ENCODE data around the gene PLEKHF1.
"Not testable (repeated sequence)": the region's sequence is repeated elsewhere in the genome, so short reads cannot be mapped to it uniquely, and the experiment has no call there.

PLEKHF1 gene, protein sequence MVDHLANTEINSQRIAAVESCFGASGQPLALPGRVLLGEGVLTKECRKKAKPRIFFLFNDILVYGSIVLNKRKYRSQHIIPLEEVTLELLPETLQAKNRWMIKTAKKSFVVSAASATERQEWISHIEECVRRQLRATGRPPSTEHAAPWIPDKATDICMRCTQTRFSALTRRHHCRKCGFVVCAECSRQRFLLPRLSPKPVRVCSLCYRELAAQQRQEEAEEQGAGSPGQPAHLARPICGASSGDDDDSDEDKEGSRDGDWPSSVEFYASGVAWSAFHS
- 0.28 to 7.1 (median 2.7) reads per million in 17 experiments for total RNA-seq

- peak; percentile 88 to 97 (median 92) for DNase-seq
Measured at GRCh38 chr19:29665215-29665825, at the start of gene PLEKHF1. PLEKHF1 (plus strand) TSS chr19:29665461; CDS start chr19:29673840, 8,379 bp downstream.

- no peak for DNase-seq
Measured at GRCh38 chr19:29615891-29616425, 49.3 kb upstream of the PLEKHF1 start.

GRCh38 chr19:29616541-29616940 is 48.7 kb upstream of the PLEKHF1 start:
- DNase-seq, result no peak

- no peak for DNase-seq
Measured at GRCh38 chr19:29617366-29618266, 47.6 kb upstream of the PLEKHF1 start.

GRCh38 chr19:29618434-29618833 is 46.8 kb upstream of the PLEKHF1 start:
- DNase-seq, result no peak

DNA sequence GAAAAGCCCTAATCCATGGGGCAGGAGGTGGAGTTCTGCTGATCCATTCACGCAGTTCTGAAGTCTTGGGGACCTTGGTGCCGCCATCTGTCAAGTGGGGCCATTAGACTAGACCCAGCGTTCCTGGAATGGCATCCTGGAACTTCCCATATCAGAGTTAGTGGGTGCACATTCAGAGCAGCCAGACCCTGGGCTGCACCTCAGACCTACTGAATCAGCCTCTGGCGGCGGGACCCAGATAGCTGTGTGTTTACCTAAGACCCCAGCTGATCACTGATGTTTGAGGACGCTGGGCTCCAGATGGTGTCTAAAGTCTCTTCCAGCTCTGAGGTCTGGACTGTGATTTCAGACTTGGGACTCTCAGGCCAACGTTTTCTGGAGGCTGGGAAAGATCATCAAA is 46.4 kb upstream of the PLEKHF1 start:
- no peak for DNase-seq

DNA sequence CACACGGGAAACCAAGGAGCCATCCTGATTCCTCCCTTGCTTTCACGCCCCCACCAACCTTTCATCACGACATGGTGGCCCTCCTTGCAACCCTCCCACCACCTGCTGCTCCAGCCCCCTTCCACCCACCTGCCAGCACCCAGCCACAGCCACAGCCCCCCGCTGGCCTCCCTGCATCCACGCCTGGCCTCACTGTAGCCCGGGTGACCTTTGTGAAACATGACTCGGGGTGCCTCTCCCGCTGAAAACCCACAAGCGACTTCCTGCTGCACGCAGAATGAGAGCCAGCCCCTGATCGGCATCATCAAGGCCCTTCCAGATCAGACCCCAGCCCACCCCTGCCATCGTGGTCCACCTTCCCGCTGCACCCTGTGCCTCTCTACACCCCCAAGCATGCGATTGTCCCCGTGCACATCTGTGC is 44.3 kb upstream of the PLEKHF1 start:
- peak in 1 of 4 experiments; percentile 9 for DNase-seq

DNA sequence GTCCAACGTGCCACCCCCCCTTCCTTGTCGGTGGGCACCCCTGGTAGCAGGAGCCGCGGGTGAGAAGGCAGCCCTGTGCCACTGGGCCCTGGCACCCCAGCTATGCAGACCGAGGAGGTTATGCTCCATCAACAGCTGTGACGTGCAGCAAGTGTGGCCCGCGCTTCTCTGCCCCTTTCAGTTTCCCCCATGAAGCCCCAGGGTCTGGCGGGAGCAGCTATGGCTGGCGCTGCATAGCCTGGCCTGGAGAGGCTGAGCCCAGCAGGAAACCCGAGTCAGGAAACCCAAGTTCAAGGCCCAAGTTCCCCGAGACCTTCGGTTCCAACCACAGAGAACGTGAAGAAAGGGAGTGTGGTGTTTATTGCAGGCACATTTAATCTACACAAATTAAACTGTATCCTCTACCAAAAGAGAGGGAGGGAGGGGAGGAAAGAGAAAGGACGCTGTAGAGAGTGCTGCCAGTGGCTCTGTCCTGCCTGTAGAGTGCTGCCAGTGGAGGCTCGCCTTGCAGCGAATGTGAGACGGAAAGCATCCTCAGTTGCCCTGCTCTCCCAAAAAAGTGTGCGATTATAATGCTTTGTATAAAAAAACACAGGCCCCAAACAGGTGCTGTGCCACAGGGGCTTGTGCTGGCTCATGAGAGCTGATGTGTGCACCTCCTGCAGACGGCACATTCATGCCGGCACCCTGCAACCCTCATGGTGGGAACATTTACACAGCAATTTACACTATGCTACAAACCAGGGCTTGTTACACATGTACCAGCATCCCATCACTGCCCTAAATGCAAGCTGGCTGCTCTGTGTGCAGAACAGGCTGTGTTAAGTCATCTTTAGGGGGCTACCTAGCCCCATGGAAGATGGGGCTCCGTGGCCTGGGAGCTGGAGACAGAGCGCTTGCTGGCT is 42.8 kb upstream of the PLEKHF1 start:
- DNase-seq, result peak in 1 of 4 experiments; percentile 34

DNA sequence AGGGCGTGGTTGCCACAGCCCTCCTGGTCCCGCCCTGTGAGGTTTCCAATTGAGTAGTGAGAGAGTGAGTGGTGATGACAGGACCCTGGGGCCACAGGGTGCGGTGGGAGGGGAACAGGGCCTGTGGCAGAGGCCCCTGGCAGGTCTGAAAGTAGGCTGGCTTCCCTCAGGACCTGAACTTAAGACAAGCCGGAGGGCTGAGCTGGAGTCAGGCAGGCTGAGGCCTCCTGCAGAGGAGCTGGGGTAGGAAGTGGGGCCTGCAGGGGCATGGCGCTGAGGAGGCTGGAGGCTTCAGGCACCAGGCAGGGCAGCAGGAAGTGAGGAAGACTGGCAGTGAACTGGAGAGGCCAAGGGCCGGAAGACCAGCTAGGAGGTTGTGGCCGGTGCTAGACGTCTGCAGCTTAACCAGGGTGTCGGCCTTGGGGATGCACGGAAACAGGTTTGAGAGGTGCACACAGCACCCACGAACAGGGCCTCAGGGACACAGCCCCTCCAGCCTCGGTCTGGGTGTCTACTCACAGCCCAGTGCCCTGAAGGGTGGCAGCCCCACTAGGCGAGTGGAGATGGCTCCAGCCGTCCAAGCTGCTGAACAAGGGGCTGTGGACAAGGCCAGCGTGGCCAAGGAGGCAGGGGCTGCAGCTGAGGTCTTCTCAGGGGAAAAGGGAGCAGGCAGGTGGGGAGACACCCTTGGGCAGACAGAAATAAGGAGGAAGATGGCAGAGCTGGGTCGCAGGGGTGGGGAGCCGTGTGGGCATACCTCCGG is 41.4 kb upstream of the PLEKHF1 start:
- DNase-seq, result no peak

DNA sequence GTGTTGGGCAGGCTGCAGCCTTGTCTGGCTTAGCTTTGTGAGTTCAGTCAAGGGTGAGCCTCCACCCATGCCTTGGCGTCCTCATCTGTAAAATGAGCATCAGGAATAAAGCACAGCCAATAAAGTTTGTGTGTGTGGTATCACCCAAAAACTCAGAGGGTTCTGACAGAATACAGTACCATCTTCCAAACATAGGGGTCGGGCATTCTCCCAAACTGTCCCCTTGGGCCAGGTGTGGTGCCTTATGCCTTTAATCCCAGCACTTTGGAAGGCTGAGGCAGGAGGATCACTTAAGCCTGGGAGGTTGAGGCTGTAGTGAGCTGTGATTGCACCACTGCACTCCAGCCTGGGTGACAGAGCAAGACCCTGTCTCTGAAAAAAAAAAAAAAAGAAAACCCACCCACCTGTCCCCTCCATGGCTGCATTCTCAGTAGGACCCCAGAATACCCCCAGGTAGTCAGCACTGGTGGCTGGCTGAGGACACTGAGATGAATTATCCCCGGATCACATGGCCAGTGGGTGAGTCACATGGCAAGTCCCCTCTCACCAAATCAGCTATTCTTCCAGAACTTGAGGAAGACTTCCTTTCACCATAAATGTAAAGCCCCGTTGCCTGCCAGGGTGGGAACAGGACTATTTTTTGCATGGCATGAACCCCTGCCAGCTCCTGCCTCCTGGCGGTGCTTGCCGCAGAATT is 40.6 kb upstream of the PLEKHF1 start:
- no peak for DNase-seq

DNA sequence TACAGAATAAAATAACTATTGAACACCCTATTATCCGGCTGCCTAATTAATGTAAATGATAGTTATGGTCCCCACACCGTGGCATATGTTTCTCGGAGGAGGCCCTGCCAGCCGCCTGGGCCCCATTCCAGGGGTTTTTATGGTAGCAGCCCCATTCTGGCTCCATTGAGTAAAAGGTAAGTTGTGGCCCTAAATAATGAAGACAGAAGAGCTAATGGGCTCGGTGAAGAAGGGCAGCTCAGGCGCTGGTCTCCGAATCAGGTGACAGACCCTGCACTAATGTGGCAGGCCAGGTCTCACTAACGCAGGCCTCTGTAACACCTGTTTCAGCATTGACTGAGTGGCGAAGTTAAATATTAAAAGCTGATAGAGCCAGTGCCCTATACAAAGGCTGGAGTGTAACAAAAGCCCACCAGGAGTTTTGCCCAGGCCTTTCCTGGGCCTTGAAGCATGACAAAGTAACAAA is 40.0 kb upstream of the PLEKHF1 start:
- no peak for DNase-seq

DNA sequence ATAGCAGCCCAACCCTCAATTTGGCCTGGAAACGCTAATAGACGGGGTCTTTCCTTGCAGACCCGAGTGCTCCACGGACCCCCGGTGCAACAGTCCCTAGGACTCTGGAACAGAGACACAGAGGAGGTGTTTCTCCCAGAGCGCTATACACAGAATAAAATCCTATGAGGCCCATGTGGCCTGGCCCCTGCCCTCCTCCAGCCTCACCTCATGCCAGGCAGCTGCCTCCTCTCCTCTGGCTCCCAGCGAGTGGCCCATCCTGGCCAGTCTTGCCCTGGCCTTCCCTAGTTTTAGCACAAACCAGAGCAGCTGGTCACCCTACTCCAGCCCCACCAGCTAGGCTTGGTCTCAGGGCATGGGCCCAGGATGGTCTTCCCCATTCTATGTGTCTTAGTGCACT is 38.9 kb upstream of the PLEKHF1 start:
- no peak for DNase-seq

GRCh38 chr19:29626832-29627231 is 38.4 kb upstream of the PLEKHF1 start:
- not testable (repeated sequence) for DNase-seq

GRCh38 chr19:29628661-29629385 is 36.4 kb upstream of the PLEKHF1 start:
- no peak for DNase-seq

DNA sequence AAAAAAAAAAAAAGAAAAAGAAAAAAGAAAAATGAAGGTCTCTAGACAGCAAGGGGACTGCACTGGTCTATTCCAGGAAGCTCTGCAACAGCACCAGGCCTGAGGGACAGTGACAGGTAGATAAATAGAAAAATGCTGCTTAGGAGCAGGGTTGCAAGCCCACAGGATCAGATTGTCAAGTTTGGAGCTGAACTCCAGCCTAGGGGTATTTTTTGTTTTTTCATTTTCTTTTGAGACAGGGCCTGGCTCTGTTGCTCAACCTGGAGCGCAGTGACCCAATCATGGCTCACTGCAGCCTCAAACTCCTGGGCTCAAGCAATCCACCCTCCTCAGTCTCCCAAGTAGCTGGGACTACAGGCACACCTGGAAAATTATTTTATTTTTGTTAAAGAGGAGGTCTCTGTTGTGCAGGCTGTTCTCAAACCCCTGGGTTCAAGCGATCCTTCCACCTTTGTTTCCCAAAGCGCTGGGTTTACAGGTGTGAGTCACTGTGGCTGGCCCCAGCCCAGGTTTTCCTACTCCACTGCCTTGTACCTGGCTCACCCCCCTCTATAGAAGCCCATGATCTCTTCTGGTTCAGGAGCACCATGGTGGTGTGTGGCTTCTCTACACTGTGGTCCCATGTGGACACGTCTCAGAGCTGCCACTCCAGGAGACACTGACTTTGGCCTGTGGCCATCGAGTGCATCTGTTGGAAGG is 35.3 kb upstream of the PLEKHF1 start:
- DNase-seq, result no peak

DNA sequence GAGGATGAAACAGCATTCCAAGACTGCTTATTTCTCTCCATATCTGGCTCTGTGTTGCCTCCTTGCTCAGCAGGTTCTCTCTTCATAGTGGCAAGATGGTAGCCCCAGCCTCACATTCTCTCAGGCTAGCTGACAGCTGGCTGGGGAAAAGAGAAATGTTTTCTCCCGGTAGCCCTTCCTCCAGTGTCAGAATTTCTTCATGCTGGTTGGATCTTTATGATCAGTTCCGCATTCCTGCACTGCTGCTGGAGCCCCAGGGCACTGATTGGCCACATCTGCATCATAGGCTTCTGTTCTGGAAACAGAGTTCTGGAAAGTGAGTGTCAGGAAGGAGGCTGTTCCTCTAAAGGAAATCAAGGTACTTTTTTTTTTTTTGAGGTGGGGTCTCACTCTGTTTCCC is 34.6 kb upstream of the PLEKHF1 start:
- DNase-seq, result no peak

DNA sequence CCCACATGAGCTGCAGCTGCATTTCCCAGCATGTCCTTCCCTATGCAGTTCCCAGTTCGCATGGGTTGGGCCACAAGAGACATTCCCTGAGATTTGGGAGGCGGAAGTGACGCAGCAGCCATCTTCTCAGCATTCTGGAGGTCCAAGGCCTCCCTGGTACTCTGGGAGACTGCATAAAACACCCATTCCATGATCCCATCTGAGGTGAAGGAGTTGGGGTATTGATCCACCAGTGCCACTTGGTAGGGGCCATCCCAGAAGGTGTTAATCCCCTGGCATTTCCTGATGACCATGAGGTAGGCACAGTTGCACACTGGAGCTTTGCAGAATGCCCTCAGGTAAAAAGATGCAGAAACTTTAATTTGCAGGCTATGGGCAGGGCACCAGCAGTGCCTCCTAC is 33.8 kb upstream of the PLEKHF1 start:
- DNase-seq, result no peak

DNA sequence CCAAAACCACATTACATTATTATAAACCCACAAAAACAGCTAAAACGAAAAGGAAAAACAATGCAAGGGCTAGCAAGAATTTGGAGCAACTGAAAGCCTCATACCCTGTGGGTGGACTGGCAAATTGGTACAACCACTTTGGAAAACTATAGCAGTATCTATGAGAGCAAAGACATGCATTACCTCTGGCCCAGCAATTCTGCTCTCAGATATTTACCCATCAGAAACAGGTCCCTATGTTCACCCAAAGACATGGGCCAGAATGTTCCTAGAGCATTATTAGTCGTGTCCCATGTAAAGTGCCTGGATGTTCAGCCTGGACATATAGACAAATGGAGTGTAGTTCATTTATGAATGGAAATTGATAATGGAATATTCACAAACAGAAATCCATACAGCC is 31.3 kb upstream of the PLEKHF1 start:
- no peak for DNase-seq
